Prostate gland (tissue), 2 donors: Measurements from ENCODE around the gene ZNF628. TPM values are rescaled to one million over a fixed set of nuclear protein-coding genes. Genes with fewer than 3 reads are reported as not detected.
"Not testable (repeated sequence)": the region's sequence is repeated elsewhere in the genome, so short reads cannot be mapped to it uniquely, and the experiment has no call there.

Source experiments
- DNase-seq: peaks from one replicate; pipeline ENCODE4 v3.0.0-alpha.2; 2019; ENCODE audit warnings: low spot score
- H3K27ac ChIP-seq, 2 donors: fragments of 200-600 bp; sonication (generic); 2 replicates each; pipeline ENCODE4 v1.5.1; 2017 to 2019
- H3K27me3 ChIP-seq: fragments of 200-600 bp; sonication (generic); replicated peaks from 2 replicates; pipeline ENCODE4 v1.5.1; 2019; ENCODE audit not compliant: insufficient read depth
- H3K36me3 ChIP-seq, 2 donors: fragments of 200-600 bp; sonication (generic); 1 replicate in 1 of 2; 2 replicates in 1 of 2; pipeline versions ENCODE4 v1.5.1 to v1.8.1; 2017 to 2019
- H3K4me1 ChIP-seq: fragments of 200-600 bp; sonication (generic); replicated peaks from 2 replicates; pipeline ENCODE4 v1.5.1; 2019
- H3K4me3 ChIP-seq, 2 donors: fragments of 200-600 bp; sonication (generic); 2 replicates each; pipeline ENCODE4 v1.5.1; 2017 to 2019
- H3K9me3 ChIP-seq: fragments of 200-600 bp; sonication (generic); 2 replicates; pipeline ENCODE4 v1.5.1; 2017
- CTCF ChIP-seq, 4 experiments: fragments of 200-600 bp in 2 of 4; fragments of 450-650 bp in 2 of 4; sonication (generic) in 2 of 4; IDR thresholded peaks; 1 replicate in 3 of 4; 2 replicates in 1 of 4; pipeline ENCODE4 v1.5.1; 2016 to 2019; ENCODE audit warnings: antibody characterized with exemption in 4 of 4, mild to moderate bottlenecking in 2 of 4, moderate library complexity in 2 of 4
- POLR2A ChIP-seq: fragments of 450-650 bp; IDR thresholded peaks from one replicate; pipeline ENCODE4 v1.6.1; 2016; ENCODE audit warnings: antibody characterized with exemption, mild to moderate bottlenecking
- POLR2AphosphoS5 ChIP-seq: sonication (generic); formaldehyde crosslinking; IDR thresholded peaks from one replicate; pipeline ENCODE4 v1.6.1; 2017; ENCODE audit warnings: antibody characterized with exemption
- WGBS: methylation state at CpG from one replicate; pipeline ENCODE4 v1.1.5; 2018; 5-methylcytosine and 5-hydroxymethylcytosine counted together
- intact Hi-C: fragments of 100-400 bp; cut with DNase I; formaldehyde crosslinking; loops from one replicate; pipeline ENCODE4 v1.14.2; 2022
- total RNA-seq, 2 donors: library from RNA; depleted of rRNA; stranded (reverse); fragments of >200 nt; gene quantifications; one replicate each; pipeline ENCODE4 v1.1.0, GENCODE V29; 2016

Gene ZNF628
- total RNA-seq, 2 donors from 2014 or later: 10.9 to 66.4 TPM

GRCh38 chr19:55493645-55494171 is 17.3 kb downstream of the ZNF628 start:
- TF ChIP-seq POLR2A (no peak), CTCF (IDR thresholded peaks at IDR 0.05) (no peak), POLR2AphosphoS5 (no peak)
- no peak for DNase-seq
- Histone ChIP-seq H3K4me1 (no peaks in the 10 kb centered on the region), H3K36me3 (no peaks in the 10 kb centered on the region), H3K9me3 (no peaks in the 10 kb centered on the region), H3K27ac (peak overlapping the region in 1 of 2 donors; percentile 18), H3K27me3 (no peaks in the 10 kb centered on the region), H3K4me3 (no peak overlapping the region)
- intact Hi-C loops: no loop called here
- 40% methylated on average over 37 of the region's 38 CpGs for WGBS

GRCh38 chr19:55494172-55494761 is 17.9 kb downstream of the ZNF628 start:
- 58% methylated on average over 22 of the region's 22 CpGs for WGBS
- Histone ChIP-seq H3K36me3 (no peaks in the 10 kb centered on the region), H3K9me3 (no peaks in the 10 kb centered on the region), H3K4me1 (no peaks in the 10 kb centered on the region), H3K27me3 (no peaks in the 10 kb centered on the region), H3K4me3 (no peak overlapping the region), H3K27ac (peak overlapping the region; percentile 14 to 18)
- no peak for TF ChIP-seq POLR2A
- TF ChIP-seq CTCF (IDR thresholded peaks at IDR 0.05): no peak
- no peak for TF ChIP-seq POLR2AphosphoS5
- intact Hi-C loops: no loop called here
- no peak for DNase-seq

- Histone ChIP-seq H3K4me3 (no peak overlapping the region), H3K27me3 (no peaks in the 10 kb centered on the region), H3K9me3 (no peaks in the 10 kb centered on the region), H3K36me3 (no peaks in the 10 kb centered on the region), H3K27ac (no peak overlapping the region), H3K4me1 (no peaks in the 10 kb centered on the region)
- WGBS: 78% methylated on average over 11 of the region's 11 CpGs
- TF ChIP-seq POLR2A (no peak), POLR2AphosphoS5 (no peak), CTCF (IDR thresholded peaks at IDR 0.05) (no peak)
- DNase-seq: no peak
- intact Hi-C loops: no loop called here
Observed at GRCh38 chr19:55495646-55496349, 19.4 kb downstream of the ZNF628 start.

- DNase-seq, H3K9me3 ChIP-seq, H3K27ac ChIP-seq, H3K27me3 ChIP-seq, H3K36me3 ChIP-seq, H3K4me1 ChIP-seq, H3K4me3 ChIP-seq, intact Hi-C loops: not testable (repeated sequence)
- WGBS: 85% methylated on average over 10 of the region's 10 CpGs
Observed at GRCh38 chr19:55496820-55497219, 20.4 kb downstream of the ZNF628 start.

- WGBS: 85% methylated on average over 13 of the region's 13 CpGs
- no peaks in the 10 kb centered on the region for H3K9me3 ChIP-seq
- no peaks in the 10 kb centered on the region for H3K27me3 ChIP-seq
- H3K27ac ChIP-seq: no peak overlapping the region
- H3K4me1 ChIP-seq: no peaks in the 10 kb centered on the region
- no peak for DNase-seq
- TF ChIP-seq POLR2A: no peak
- TF ChIP-seq CTCF (IDR thresholded peaks at IDR 0.05): no peak
- TF ChIP-seq POLR2AphosphoS5: no peak
- intact Hi-C loops: no loop called here
- H3K4me3 ChIP-seq: no peak overlapping the region
- no peaks in the 10 kb centered on the region for H3K36me3 ChIP-seq
Observed at GRCh38 chr19:55497763-55498162, 21.3 kb downstream of the ZNF628 start.
